Measurements from ENCODE around the gene CD63. TPM values are rescaled to one million over a fixed set of nuclear protein-coding genes. Genes with fewer than 3 reads are reported as not detected.
A peak's percentile ranks its signal among the peaks of the same experiment; 100 is the strongest.

CD63 gene
- total and polyA plus RNA-seq, 2 of the 13 experiments (the other 11 are each of a cell fraction or from before 2014, with no cell fraction given), result 234 to 277 TPM

DNA sequence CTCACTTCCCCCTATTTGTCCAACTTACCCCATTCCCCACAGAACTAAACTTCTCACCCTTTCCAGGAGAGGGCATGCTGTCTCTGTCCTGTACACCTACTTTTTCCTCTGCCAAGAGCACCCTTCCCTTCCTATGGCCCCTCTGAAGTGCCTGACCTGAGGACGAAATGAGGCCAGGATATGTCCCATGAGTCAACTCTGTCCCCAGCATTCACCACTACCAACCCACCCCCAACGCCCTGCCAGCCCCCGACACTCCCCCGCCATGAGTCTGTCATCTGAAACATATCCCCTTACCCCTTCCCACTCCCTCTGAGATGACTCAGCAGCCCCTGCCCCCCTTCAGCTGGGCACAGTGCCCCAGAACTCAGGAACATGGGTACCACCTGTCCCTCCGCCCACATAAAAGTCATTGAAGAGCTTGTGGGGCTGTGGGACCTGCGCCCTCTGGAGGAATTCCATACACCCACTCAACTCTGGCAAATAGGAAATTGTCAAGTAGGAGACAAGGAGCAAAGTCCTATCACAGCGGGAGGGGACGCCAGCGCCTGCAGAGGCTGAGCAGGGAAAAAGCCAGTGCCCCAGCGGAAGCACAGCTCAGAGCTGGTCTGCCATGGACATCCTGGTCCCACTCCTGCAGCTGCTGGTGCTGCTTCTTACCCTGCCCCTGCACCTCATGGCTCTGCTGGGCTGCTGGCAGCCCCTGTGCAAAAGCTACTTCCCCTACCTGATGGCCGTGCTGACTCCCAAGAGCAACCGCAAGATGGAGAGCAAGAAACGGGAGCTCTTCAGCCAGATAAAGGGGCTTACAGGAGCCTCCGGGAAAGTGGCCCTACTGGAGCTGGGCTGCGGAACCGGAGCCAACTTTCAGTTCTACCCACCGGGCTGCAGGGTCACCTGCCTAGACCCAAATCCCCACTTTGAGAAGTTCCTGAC, 47.4 kb downstream of the CD63 start (continued):
- no peak; the same call in 1 of the 2 replicates for TF ChIP-seq SOX13 (IDR thresholded peaks at IDR 0.05)
- peak in 1 of 2 experiments; percentile 31; a peak in 1 of 4 replicates for TF ChIP-seq SOX13 (CRISPR knock-in tag; conservative IDR thresholded peaks at IDR 0.05 in 1 of 2, IDR thresholded peaks at IDR 0.05 in 1 of 2)
- no peak for TF ChIP-seq CC2D1A (CRISPR knock-in tag; IDR thresholded peaks at IDR 0.05)
- TF ChIP-seq HNRNPLL (IDR thresholded peaks at IDR 0.05; ENCODE audit: low read depth, low read length, poor library complexity, severe bottlenecking), result peak; percentile 44
- TF ChIP-seq, protein P1, sequence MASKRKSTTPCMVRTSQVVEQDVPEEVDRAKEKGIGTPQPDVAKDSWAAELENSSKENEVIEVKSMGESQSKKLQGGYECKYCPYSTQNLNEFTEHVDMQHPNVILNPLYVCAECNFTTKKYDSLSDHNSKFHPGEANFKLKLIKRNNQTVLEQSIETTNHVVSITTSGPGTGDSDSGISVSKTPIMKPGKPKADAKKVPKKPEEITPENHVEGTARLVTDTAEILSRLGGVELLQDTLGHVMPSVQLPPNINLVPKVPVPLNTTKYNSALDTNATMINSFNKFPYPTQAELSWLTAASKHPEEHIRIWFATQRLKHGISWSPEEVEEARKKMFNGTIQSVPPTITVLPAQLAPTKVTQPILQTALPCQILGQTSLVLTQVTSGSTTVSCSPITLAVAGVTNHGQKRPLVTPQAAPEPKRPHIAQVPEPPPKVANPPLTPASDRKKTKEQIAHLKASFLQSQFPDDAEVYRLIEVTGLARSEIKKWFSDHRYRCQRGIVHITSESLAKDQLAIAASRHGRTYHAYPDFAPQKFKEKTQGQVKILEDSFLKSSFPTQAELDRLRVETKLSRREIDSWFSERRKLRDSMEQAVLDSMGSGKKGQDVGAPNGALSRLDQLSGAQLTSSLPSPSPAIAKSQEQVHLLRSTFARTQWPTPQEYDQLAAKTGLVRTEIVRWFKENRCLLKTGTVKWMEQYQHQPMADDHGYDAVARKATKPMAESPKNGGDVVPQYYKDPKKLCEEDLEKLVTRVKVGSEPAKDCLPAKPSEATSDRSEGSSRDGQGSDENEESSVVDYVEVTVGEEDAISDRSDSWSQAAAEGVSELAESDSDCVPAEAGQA (IDR thresholded peaks at IDR 0.05; ENCODE audit: low read depth), result no peak
- TF ChIP-seq, protein P1 (CRISPR knock-in tag; IDR thresholded peaks at IDR 0.05; ENCODE audit: borderline replicate concordance), result no peak
- TF ChIP-seq MIXL1 (CRISPR knock-in tag; IDR thresholded peaks at IDR 0.05), result 0 out of 2 replicates have a peak, but pooled peaks have one; percentile 47
- TF ChIP-seq ARHGAP35 (CRISPR knock-in tag; IDR thresholded peaks at IDR 0.05; ENCODE audit: borderline replicate concordance), result peak; percentile 41; the same call in 1 of the 2 replicates
- TF ChIP-seq, protein P2, sequence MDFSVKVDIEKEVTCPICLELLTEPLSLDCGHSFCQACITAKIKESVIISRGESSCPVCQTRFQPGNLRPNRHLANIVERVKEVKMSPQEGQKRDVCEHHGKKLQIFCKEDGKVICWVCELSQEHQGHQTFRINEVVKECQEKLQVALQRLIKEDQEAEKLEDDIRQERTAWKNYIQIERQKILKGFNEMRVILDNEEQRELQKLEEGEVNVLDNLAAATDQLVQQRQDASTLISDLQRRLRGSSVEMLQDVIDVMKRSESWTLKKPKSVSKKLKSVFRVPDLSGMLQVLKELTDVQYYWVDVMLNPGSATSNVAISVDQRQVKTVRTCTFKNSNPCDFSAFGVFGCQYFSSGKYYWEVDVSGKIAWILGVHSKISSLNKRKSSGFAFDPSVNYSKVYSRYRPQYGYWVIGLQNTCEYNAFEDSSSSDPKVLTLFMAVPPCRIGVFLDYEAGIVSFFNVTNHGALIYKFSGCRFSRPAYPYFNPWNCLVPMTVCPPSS (IDR thresholded peaks at IDR 0.05), result no peak
- no peak; the same call in 1 of the 2 replicates for TF ChIP-seq NR2F2 (IDR thresholded peaks at IDR 0.05; ENCODE audit: borderline replicate concordance, low read depth)
- TF ChIP-seq, protein P3, sequence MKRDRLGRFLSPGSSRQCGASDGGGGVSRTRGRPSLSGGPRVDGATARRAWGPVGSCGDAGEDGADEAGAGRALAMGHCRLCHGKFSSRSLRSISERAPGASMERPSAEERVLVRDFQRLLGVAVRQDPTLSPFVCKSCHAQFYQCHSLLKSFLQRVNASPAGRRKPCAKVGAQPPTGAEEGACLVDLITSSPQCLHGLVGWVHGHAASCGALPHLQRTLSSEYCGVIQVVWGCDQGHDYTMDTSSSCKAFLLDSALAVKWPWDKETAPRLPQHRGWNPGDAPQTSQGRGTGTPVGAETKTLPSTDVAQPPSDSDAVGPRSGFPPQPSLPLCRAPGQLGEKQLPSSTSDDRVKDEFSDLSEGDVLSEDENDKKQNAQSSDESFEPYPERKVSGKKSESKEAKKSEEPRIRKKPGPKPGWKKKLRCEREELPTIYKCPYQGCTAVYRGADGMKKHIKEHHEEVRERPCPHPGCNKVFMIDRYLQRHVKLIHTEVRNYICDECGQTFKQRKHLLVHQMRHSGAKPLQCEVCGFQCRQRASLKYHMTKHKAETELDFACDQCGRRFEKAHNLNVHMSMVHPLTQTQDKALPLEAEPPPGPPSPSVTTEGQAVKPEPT (CRISPR knock-in tag; IDR thresholded peaks at IDR 0.05; ENCODE audit: low read depth), result no peak
- TF ChIP-seq ZNF124 (CRISPR knock-in tag; IDR thresholded peaks at IDR 0.05), result peak; percentile 52; the same call in 1 of the 2 replicates
- TF ChIP-seq, protein P4, sequence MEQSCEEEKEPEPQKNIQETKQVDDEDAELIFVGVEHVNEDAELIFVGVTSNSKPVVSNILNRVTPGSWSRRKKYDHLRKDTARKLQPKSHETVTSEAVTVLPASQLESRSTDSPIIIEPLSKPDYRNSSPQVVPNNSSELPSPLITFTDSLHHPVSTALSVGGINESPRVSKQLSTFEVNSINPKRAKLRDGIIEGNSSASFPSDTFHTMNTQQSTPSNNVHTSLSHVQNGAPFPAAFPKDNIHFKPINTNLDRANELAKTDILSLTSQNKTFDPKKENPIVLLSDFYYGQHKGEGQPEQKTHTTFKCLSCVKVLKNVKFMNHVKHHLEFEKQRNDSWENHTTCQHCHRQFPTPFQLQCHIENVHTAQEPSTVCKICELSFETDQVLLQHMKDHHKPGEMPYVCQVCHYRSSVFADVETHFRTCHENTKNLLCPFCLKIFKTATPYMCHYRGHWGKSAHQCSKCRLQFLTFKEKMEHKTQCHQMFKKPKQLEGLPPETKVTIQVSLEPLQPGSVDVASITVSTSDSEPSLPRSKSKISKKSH (CRISPR knock-in tag; IDR thresholded peaks at IDR 0.05; ENCODE audit: borderline replicate concordance), result no peak; the same call in 1 of the 2 replicates
- TF ChIP-seq ZSCAN25 (CRISPR knock-in tag; IDR thresholded peaks at IDR 0.05), result peak; percentile 75; the same call in 1 of the 2 replicates
- peak; percentile 91; the same call in 1 of the 2 replicates for TF ChIP-seq SAFB2 (CRISPR knock-in tag; IDR thresholded peaks at IDR 0.05; ENCODE audit: borderline replicate concordance, low read depth)
- TF ChIP-seq ZC3H4 (CRISPR knock-in tag; IDR thresholded peaks at IDR 0.05; ENCODE audit: borderline replicate concordance), result no peak
- no peak for TF ChIP-seq ZNF543 (CRISPR knock-in tag; IDR thresholded peaks at IDR 0.05)
- TF ChIP-seq KDM6A (CRISPR knock-in tag; IDR thresholded peaks at IDR 0.05; ENCODE audit: low read depth), result no peak

All from HepG2 (cell line).